GM19023 (cell line): ENCODE results near the gene GJA9.
"Not testable (repeated sequence)": the region's sequence is repeated elsewhere in the genome, so short reads cannot be mapped to it uniquely, and the experiment has no call there.

Source experiments
- ATAC-seq: cut with Tn5 transposase; IDR thresholded peaks from one replicate; pipeline ENCODE4 v1.9.1; 2021; ENCODE audit warnings: mild to moderate bottlenecking, moderate library complexity; ENCODE audit not compliant: unreplicated experiment

The GJA9 gene

GRCh38 chr1:38875811-38876210, 5.6 kb downstream of the GJA9 start:
- ATAC-seq = no peak

- peak; percentile 98 for ATAC-seq
Observed at GRCh38 chr1:38873027-38873969, 8.1 kb downstream of the GJA9 start, which contains the start of gene MYCBP. TSS of gene MYCBP (minus strand) at chr1:38873348. CDS start at chr1:38873305, 43 bp downstream.

DNA sequence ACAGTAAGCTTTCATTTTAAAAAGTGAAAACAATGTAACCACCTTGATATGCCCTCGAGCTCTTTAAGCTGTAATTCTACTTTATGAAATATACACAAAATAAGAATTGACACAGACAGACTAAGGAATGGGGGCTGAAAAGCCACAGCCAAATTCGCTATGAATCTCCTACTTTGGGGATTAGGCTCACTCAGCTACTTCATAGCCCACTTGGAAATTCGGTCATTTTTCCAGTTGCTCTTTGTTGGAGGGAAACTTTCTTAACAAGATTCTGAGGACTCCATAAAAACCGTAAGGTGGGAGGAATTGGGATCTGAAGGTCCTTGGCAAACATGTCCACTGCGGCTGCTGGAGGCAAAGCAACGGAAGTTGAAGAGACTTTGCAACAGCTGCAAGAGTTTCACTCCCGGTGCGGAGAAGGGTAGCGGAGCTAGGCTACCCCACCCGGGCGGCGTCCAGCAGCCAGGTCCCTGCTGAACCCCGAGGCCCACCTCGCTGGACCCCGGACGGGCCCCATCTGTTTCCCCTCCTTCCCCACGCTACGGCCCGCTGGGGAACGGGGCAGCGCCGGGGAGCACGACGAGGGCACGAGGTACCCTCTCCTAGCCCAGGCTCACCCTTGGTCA, 8.9 kb downstream of the GJA9 start:
- peak; percentile 15 for ATAC-seq

GRCh38 chr1:38870996-38871395, 10.4 kb downstream of the GJA9 start:
- ATAC-seq = no peak

- ATAC-seq = no peak
Observed at GRCh38 chr1:38867208-38867607, 14.2 kb downstream of the GJA9 start.

GRCh38 chr1:38865112-38865715, 16.2 kb downstream of the GJA9 start:
- ATAC-seq = no peak

GRCh38 chr1:38860454-38860795, 21.0 kb downstream of the GJA9 start:
- no peak for ATAC-seq

- ATAC-seq = peak; percentile 94
Observed at GRCh38 chr1:38859561-38860453, 21.6 kb downstream of the GJA9 start, which contains the start of gene RRAGC. TSS of gene RRAGC (minus strand) at chr1:38859772. CDS start at chr1:38859646, 126 bp downstream.

- ATAC-seq = peak; percentile 27
Observed at GRCh38 chr1:38858833-38859560, 22.4 kb downstream of the GJA9 start.

DNA sequence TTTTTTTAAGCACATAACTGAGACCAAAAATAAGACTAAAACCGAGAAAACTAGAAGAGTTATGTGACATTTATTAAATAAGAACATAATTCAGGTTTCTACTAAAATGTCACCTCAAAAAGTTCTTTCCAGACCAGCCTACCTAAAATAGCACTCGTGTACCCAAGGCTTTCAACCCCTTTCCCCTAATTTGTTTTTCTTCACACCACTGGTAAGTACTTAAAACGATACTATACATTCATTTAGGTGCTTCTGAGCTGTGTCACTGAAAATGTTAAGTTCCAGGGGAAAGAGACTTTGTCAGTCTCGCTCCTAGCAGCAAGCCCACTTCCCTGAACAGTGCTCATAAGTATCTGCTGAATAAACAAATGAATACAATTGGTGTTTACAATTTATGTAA, 28.6 kb downstream of the GJA9 start:
- no peak for ATAC-seq

DNA sequence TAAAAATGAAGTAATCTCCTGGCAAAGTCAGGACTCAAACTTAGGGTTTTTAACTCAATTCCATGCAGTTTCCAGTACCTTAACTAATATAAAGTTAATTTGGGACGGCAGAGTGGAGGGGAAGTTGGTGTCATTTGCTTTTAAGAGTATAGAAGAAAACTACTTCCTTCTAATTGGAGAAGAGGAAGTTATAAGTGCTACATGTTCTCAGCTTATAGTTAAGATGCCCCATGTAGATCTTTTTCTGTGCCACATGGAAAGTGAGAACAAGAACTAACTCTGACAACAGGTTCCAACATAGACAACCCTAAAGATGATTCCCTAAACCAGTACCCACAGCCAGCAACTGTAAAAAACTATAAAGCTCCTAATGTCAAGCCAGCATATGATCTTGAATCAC, 33.3 kb downstream of the GJA9 start:
- ATAC-seq = no peak

- no peak for ATAC-seq
Observed at GRCh38 chr1:38846210-38846609, 35.2 kb downstream of the GJA9 start.

DNA sequence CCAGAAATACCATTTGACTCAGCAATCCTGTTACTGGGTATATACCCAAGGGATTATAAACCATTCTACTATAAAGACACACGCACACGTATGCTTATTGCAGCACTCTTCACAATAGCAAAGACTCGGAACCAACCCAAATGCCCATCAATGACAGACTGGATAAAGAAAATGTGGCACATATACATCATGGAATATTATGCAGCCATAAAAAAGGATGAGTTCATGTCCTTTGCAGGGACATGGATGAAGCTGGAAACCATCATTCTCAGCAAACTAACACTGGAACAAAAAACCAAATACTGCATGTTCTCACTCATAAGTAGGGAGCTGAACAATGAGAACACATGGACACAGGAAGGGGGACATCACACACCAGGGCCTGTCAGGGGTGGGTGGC, 36.3 kb downstream of the GJA9 start:
- not testable (repeated sequence) for ATAC-seq

- ATAC-seq = no peak
Observed at GRCh38 chr1:38840281-38840680, 41.1 kb downstream of the GJA9 start.

GRCh38 chr1:38839363-38839762, 42.0 kb downstream of the GJA9 start:
- ATAC-seq = no peak

GRCh38 chr1:38836316-38836715, 45.1 kb downstream of the GJA9 start:
- not testable (repeated sequence) for ATAC-seq

DNA sequence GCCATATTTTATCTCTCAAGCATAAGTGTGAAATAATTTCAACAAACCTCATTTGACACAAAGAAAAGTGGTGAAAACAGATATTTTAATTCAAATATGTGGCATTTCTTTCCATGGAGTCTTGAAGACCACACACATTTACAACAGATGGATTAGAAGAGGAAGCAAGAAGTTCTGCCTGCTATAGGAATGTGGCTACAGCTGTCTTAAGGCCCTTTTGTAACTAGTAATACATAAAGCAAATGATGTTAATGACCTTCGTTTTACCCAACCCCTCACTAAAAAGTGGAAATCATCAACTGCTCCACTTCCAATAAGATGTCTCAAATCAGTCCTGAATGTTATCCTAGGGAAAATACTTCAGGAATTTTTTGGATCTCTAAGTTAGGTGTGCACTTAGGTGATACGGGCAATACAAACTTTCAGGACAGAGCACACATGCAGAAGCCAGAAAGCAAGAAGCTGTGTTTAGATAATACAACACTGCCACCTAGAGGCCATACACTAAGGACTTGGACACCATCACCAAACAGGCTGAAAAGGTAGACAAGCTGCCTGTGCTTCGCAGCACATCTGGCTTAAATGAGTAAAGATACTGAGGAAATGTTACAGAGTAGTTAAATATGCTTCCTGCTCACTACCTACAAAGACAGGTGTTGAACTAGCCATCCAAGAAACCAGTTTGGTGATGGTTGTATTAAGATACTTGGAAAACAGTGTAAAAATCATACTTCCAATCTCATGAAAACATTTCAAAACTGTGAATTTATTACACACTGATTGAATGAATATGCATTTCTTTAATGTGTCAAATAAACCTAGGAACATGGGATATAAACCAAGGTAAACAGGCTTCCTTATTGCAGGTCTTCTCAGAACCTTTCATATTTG, 46.2 kb downstream of the GJA9 start:
- no peak for ATAC-seq

GRCh38 chr1:38834221-38834782, 47.1 kb downstream of the GJA9 start:
- ATAC-seq = no peak

- no peak for ATAC-seq
Observed at GRCh38 chr1:38833146-38833545, 48.2 kb downstream of the GJA9 start.
